Measurements from ENCODE around the gene TSBP1.
A peak's percentile ranks its signal among the peaks of the same experiment; 100 is the strongest.
"Not testable (repeated sequence)": the region's sequence is repeated elsewhere in the genome, so short reads cannot be mapped to it uniquely, and the experiment has no call there.

The TSBP1 gene

DNA sequence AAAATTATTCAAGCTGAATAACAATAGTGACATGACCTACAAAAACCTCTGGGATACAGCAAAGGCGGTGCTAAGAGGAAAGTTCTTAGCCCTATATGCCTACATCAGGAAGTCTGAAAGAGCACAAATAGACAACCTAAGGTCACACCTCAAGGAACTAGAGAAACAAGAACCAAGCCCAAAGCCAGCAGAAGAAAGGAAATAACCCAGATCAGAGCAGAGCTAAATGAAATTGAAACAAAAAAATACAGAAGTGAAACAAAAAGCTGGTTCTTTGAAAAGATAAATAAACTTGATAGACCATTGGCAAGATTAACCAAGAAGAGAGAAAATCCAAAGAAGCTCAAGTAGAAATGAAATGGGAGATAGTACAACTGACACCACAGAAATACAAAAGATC, 100.3 kb downstream of the TSBP1 start:
- Histone ChIP-seq H3K4me2 (peak overlapping the region; percentile 37; the same call in 1 of the 2 replicates), H3K4me1 (ENCODE audit: low read depth, poor library complexity, severe bottlenecking) (peaks cover 44% of the 10 kb centered on the region), H4K20me1 (ENCODE audit: insufficient read depth) (no peaks in the 10 kb centered on the region), H3K4me3 (IDR thresholded peaks at IDR 0.05; ENCODE audit: insufficient read depth, low read depth, low read length) (no peak overlapping the region), H3K36me3 (ENCODE audit: insufficient read depth) (no peaks in the 10 kb centered on the region), H3K9ac (no peak overlapping the region), H2AFZ (ENCODE audit: low read depth) (no peak overlapping the region), H3K79me2 (ENCODE audit: insufficient read depth, low read depth) (no peaks in the 10 kb centered on the region), H3K27me3 (ENCODE audit: insufficient read depth, low read depth) (no peaks in the 10 kb centered on the region), H3K27ac (no peak overlapping the region)
- TF ChIP-seq, protein P1, sequence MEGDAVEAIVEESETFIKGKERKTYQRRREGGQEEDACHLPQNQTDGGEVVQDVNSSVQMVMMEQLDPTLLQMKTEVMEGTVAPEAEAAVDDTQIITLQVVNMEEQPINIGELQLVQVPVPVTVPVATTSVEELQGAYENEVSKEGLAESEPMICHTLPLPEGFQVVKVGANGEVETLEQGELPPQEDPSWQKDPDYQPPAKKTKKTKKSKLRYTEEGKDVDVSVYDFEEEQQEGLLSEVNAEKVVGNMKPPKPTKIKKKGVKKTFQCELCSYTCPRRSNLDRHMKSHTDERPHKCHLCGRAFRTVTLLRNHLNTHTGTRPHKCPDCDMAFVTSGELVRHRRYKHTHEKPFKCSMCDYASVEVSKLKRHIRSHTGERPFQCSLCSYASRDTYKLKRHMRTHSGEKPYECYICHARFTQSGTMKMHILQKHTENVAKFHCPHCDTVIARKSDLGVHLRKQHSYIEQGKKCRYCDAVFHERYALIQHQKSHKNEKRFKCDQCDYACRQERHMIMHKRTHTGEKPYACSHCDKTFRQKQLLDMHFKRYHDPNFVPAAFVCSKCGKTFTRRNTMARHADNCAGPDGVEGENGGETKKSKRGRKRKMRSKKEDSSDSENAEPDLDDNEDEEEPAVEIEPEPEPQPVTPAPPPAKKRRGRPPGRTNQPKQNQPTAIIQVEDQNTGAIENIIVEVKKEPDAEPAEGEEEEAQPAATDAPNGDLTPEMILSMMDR (conservative IDR thresholded peaks at IDR 0.05; ENCODE audit: low read depth, low read length) = no peak

DNA sequence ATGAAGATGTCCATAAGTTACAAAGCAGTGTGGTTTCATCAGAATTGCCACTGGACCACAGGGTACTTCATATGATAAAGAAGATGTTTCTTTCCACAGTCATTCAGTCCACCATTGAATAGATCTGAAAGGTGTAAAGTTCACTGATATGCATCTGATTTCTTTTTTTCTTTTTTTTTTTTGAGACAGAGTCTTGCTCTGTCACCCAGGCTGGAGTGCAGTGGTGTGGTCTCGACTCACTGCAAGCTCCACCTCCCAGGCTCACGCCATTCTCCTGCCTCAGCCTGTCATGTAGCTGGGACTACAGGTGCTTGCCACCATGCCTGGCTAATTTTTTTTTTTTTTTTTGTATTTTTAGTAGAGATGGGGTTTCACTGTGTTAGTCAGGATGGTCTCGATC, 103.2 kb downstream of the TSBP1 start:
- not testable (repeated sequence) for H3K36me3 ChIP-seq (ENCODE audit: insufficient read depth); H3K79me2 ChIP-seq (ENCODE audit: insufficient read depth, low read depth); H3K4me2 ChIP-seq; H3K27me3 ChIP-seq (ENCODE audit: insufficient read depth, low read depth); H3K27ac ChIP-seq; H3K4me3 ChIP-seq (IDR thresholded peaks at IDR 0.05; ENCODE audit: insufficient read depth, low read depth, low read length); H4K20me1 ChIP-seq (ENCODE audit: insufficient read depth); H3K9ac ChIP-seq; H2AFZ ChIP-seq (ENCODE audit: low read depth)
- peaks cover 33% of the 10 kb centered on the region for H3K4me1 ChIP-seq (ENCODE audit: low read depth, poor library complexity, severe bottlenecking)

DNA sequence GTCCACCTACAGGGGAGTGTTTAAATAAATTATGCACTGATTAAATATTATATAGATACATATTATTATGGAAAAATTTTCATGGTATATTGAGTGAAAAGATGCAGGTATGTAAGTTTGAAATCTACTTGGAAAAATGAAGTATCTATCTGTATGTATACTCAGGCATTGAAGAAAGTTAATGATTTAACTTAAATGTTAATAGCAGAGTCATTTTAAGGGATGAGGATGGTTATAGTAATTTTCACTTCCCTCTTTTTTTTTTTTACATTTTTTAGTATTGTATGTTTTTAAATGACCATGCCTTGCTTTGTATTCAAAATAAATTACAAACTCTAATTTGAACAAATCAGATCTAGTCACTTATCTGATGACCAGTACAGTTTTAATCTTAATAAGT, 104.7 kb downstream of the TSBP1 start:
- H3K4me3 ChIP-seq (IDR thresholded peaks at IDR 0.05; ENCODE audit: insufficient read depth, low read depth, low read length) = no peak overlapping the region
- peaks cover 19% of the 10 kb centered on the region for H3K4me1 ChIP-seq (ENCODE audit: low read depth, poor library complexity, severe bottlenecking)
- no peak overlapping the region for H3K27ac ChIP-seq
- H3K27me3 ChIP-seq (ENCODE audit: insufficient read depth, low read depth) = no peaks in the 10 kb centered on the region
- no peaks in the 10 kb centered on the region for H4K20me1 ChIP-seq (ENCODE audit: insufficient read depth)
- H3K36me3 ChIP-seq (ENCODE audit: insufficient read depth) = no peaks in the 10 kb centered on the region
- TF ChIP-seq, protein P1 (conservative IDR thresholded peaks at IDR 0.05; ENCODE audit: low read depth, low read length) = no peak
- no peak overlapping the region for H3K4me2 ChIP-seq
- no peaks in the 10 kb centered on the region for H3K79me2 ChIP-seq (ENCODE audit: insufficient read depth, low read depth)
- no peak overlapping the region for H3K9ac ChIP-seq
- H2AFZ ChIP-seq (ENCODE audit: low read depth) = no peak overlapping the region

DNA sequence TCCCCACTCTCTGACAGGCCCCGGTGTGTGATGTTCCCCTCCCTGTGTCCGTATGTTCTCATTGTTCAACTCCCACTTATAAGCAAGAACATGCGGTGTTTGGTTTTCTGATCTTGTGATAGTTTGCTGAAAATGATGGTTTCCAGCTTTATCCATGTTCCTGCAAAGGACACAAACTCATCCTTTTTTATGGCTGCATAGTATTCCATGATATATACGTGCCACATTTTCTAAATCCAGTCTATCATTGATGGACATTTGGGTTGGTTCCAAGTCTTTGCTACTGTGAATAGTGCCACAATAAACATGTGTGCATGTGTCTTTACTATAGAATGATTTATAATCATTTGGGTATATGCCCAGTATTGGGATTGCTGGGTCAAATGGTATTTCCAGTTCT, 114.4 kb downstream of the TSBP1 start:
- H3K36me3 ChIP-seq (ENCODE audit: insufficient read depth); H3K27ac ChIP-seq; H3K79me2 ChIP-seq (ENCODE audit: insufficient read depth, low read depth); H3K4me2 ChIP-seq; H4K20me1 ChIP-seq (ENCODE audit: insufficient read depth); H3K4me3 ChIP-seq (IDR thresholded peaks at IDR 0.05; ENCODE audit: insufficient read depth, low read depth, low read length); H3K9ac ChIP-seq; H3K27me3 ChIP-seq (ENCODE audit: insufficient read depth, low read depth); H2AFZ ChIP-seq (ENCODE audit: low read depth): not testable (repeated sequence)
- peaks cover 22% of the 10 kb centered on the region for H3K4me1 ChIP-seq (ENCODE audit: low read depth, poor library complexity, severe bottlenecking)

DNA sequence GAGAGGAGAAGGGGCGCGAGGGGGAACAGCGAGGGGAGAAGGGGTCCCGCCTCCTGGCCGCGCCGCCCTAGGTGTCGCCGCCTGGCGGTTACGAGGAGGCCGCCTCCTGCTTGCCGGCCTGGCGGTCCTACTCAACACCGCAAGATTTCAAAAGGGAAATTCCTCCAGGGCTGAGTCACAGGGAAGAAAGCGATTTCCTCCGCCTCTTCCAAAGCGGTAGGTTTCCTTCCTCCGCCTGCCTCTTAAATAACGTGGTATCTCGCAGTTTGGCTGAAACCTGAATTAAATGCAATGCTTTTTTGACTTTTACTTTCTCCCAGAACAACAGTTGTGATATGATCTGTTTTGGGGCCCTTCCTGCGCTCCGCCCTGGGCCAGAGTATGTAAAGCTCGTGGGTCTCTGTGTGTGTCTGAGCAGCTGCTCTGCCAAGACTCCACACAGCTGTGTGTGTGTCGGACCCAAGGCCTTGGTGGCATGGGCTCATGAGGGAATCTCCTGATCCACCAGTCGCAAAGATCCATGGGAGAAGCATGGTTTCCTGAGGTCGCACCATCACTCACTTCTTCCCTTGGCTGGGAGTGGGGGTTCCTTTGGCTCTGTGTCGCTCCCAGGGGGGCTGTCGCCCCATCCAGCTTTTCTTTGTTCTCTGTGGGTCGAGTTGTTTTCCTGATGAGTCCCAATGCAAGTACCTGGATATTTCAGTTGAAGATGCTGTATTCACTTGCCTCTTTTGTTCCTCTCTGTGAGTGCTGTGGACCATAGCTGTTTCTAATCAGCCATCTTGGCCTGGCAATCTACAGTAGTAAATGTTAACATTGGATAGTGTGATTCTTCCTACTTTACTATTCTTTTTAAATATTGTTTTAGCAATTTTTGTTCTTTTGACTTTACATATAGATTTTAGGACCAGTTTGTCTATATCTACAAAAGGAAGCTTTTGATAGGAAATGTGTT, 116.2 kb downstream of the TSBP1 start:
- TF ChIP-seq, protein P1 (conservative IDR thresholded peaks at IDR 0.05; ENCODE audit: low read depth, low read length) = no peak; the same call in none of the 2 replicates
- Histone ChIP-seq H2AFZ (ENCODE audit: low read depth) (peak overlapping the region; percentile 60), H3K79me2 (ENCODE audit: insufficient read depth, low read depth) (no peaks in the 10 kb centered on the region), H3K4me2 (peak overlapping the region; percentile 71; the same call in 1 of the 2 replicates), H3K4me3 (IDR thresholded peaks at IDR 0.05; ENCODE audit: insufficient read depth, low read depth, low read length) (no peak overlapping the region), H3K27me3 (ENCODE audit: insufficient read depth, low read depth) (no peaks in the 10 kb centered on the region), H3K9ac (peak overlapping the region; percentile 45; the same call in 1 of the 2 replicates), H3K4me1 (ENCODE audit: low read depth, poor library complexity, severe bottlenecking) (peaks cover 30% of the 10 kb centered on the region), H3K36me3 (ENCODE audit: insufficient read depth) (no peaks in the 10 kb centered on the region), H4K20me1 (ENCODE audit: insufficient read depth) (no peaks in the 10 kb centered on the region), H3K27ac (peak overlapping the region; percentile 19; the same call in 1 of the 2 replicates)
